Activated CD4-positive, CD25-positive, alpha-beta regulatory T cell treated with anti-CD3 and anti-CD28 coated beads, Interleukin-2, amount 50 U/mL, for 24 hours (primary cell): ENCODE data around the gene PITX1.
A peak's percentile ranks its signal among the peaks of the same experiment; 100 is the strongest.

ENCODE experiments used
- ATAC-seq, 2 donors: fragments of 150-1000 bp; cut with Tn5 transposase; one replicate each; pipeline ENCODE4 v1.10.0; 2021; ENCODE audit warnings: mild to moderate bottlenecking in 1 of 2, moderate library complexity in 1 of 2

The PITX1 gene

DNA sequence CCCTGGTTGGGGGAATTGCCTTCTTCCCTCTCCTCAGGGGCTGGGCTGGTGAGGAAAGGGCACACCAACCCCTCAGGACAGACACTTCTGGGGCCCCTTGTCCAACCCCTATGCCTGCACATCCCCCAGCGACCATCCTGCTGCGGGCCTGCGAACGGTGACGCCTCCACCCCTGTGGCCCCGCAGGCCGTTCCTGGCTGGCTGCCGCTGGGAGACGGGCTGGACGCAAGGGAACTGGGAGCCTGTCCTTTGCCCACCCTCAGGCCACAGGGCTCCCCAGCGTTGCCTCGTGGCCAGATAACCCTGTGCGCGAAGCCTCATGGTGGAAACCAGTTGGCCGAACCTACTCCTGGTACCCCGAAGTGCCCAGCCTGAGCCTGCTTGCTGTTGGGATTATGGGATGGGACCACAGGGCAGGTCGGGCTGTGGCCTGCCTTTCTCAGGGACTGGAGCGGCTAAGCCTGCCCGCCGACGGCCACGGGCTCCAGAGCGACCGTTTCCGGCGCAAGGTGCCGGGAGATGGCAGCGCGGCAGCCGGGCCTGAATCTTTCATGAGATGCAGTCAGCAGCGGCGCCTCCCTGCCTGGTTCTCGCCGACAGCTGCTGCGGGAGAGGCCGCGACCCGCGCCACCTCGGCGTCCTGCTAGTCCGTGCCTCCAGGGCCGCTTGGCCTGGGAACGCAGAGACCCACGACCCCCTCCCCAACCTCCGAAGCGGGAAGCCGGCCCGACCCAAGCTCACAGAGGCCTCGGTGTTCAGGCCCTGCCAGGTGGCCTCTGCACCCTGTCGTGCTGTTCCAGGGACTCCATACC is 6.5 kb upstream of the PITX1 start:
- ATAC-seq, result no peak

DNA sequence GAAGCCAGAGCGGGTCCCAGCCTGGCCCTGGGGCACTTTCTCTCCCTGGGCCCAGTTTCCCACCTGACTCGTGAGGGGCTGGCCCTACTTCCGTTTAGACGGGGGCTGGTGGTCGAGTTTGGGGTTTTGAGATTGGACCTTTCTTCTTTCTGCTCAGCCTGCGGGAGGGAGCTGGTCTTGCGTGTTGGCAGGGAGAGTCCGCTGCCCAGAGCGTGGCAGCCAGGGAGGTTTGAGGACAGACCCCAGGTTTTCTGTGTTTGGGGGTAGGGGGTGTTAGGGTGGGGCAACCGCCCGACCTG is 6.0 kb upstream of the PITX1 start:
- no peak for ATAC-seq

DNA sequence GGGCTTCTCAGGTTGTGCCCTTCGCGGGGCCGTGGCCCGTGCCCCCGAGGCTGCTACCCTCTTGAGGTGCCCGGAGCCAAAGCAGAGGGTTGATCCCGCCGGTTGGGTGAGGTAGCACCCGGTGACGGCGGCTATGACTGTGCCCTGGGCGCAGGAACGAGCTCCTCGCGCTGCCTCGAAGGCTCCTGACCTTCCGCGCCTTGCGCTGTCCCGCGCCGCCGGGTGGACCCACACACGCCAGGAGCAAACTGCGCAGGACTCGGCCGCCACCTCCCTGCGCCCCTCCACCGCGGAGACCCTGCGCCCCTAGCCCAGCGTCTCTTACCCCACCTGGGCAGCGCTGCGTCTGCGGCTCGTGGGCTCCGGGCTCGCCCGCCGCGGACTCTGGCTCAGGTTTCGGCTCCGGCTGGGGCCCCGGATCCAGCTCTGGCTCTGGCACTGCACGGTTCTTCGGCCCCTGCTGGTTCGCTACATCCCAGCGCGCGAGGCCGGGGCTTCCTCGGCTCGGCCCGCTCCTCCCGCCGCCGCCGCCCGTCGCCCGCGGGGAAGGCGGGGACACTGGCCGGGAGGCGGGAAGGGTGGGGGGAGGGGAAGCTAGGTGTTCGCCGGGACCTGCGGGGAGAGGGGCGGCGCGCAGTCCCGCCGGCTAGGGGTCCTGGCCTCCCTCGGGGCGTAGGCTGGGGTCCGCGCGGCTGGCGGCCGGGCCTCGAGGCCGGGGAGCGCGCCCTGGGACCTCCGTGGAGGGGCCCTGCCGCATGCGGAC is 5.4 kb upstream of the PITX1 start:
- ATAC-seq, result peak in 1 of 2 donors; percentile 31

- ATAC-seq, result no peak
Observed at GRCh38 chr5:135038813-135039270, 4.8 kb upstream of the PITX1 start.

- ATAC-seq, result no peak
Observed at GRCh38 chr5:135038205-135038812, 4.3 kb upstream of the PITX1 start.

DNA sequence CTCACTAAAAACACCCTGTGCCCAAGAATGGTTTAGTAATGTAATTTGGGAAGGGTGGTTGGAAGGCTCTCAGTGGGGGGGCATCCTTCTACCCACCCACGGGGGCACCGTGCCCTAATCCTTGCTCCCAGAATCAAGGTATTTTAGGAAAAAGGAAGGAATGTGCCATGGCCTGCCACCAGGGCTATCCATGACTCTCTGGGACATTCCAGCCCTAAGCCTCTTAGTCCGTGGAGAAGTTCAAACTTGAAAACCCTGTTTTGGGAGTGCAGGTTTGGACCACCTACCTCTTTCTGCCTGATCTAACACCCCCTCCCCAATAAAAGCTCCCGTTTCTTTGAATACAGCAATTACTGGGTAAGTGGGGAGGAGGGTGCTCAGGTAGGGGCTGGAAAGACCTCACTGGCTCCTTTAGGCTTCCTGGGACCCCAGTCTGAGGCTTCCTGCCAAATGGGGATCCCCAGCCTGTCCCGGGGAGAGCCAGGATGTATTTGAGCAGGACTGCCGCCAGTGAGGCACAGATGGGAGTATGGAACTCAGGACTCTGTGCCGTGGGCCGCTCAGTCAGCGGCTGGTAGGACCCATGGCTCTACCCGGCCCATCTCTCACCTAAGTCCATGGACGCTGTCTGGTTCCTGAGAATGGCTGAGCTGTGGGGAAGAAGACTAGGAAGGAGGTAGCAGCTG is 3.6 kb upstream of the PITX1 start:
- no peak for ATAC-seq

GRCh38 chr5:135036405-135036804 is 2.4 kb upstream of the PITX1 start:
- ATAC-seq, result no peak

DNA sequence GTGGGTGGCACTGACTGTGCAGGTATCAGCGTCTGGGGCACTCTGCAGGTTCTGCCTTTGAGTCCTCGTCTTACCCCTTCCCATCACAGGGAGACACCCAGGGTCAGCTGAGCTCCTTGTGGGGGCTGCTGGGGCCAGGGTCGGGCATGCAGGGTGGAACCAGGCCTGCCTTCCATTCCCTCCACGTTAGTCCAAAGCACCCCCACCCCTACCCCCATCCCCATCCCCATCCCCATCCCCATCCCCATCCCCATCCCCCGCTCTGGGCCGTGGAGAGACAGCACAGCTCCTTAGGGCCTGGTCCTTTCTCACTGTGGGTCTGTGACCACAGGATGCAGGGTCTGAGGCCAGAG is 1.6 kb upstream of the PITX1 start:
- ATAC-seq, result no peak

DNA sequence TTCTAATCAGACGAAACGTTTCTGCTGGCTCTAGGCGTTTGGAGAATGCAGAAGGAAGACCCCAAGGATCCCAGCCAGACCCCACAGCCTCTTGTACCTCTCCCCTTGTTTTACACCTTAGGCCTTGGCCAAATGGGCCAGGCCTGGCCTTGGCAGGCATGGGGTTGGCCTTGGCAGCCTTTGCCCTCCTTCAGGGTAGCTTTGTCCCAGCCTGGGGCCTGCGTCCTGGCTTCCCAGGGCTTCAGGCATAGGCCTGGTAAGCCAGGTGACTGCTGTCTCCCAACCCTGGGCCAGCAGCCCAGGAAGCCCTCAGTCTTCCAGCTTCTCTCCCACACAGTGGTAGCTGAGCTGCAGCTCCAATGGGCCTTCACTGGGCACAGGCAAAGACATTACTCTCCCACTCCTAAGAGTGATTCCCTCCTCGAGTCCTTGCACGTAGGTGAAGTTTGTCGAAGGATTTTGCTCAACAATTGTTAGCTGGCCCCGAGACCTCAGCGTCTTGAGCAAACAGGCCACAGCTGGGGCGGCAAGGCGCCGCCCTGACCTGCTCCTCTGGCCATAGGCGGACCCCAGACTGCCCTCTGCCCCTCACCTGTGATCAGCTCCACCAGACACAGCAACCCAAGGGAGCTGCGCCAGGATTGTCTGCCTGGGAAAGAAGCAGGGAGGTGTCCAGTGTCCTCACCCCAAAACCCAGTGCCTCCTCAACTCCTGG is 1.1 kb upstream of the PITX1 start:
- no peak for ATAC-seq

- no peak for ATAC-seq
Observed at GRCh38 chr5:135034236-135034962, 371 bp upstream of the PITX1 start.

DNA sequence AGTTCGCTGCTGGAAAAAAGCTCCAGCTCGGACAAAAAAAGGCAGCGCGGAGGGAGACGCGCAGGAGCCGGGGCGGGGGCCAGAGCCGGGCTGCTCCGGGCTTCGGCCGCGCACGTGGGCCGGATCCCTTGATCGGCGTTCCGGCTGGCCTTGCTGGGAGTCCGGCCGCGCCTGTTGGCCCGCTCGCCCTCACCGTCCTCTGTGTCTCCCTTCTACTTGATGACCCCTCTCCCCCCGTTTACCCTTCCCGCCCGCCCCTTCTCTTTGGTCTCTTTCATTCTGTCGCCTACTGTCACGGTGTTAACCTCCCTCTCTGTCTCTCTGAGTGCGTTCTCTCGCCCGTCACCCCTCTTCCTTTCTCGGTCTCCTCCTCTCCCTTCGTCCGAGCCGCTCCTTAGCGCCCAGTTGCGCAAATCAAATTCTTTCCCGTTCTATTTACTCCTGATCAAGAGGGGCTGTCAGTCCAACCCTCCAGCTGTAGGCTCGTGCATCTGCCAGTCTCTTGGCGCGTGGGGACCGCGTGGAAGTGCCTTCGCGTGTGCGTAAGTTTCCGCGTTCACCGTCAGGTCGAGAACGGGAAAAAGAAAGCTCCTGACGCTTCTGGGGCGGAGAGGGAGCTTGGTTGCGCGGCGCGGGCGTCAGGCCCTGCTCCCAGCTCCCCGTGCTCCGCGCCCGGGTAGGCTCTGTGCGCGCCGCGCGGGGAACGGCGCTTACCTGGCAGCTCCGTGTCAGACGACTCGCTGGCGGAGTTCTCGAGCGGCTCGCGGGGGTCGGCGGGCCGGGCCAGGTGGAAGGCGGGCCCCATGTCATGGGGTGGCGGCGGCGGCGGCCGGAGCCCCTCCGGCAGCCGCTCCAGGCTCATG is 798 bp downstream of the PITX1 start:
- no peak for ATAC-seq

- ATAC-seq, result no peak
Observed at GRCh38 chr5:135032695-135032998, 1.4 kb downstream of the PITX1 start.

- no peak for ATAC-seq
Observed at GRCh38 chr5:135031813-135032694, 2.0 kb downstream of the PITX1 start.

DNA sequence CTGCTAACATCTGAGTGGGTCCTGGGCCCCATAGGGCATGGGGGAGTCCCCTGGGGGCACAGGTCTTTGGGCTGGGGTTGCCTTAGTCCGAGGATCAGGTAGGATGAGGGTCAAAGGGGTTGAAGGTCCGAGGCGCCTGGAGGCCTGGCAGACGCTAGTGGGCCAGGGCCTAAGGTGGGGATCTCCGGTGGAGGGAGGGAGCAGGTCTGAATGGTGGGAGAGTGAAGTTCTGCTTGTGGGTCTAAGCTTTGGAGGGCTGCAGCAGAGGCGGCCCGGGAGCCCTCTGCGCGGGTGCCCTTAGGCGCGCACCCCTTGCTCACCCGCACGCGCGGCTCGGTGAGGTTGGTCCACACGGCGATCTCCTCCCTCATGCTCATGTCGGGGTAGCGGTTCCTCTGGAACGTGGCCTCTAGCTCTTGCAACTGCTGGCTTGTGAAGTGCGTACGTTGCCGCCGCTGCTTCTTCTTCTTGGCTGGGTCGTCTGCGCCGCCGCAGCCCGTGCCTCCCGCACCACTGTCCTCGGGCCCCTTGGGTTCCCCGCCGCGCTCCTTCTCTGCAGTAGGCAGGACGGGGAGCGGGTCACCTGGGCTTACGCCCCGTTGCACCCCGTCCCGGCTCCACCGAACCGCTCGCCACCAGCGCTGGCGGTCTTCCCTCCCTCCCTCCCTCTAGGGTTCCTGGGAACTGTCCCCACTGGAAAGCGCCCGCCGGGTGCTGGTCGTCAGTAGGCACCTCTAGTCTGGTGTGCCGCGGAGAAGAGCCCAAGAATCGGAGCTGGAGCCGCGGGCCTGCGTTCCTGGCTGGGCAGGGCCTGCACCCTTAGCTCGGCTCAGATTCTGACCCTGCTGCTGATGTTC is 2.8 kb downstream of the PITX1 start:
- no peak for ATAC-seq

GRCh38 chr5:135030123-135030955 is 3.7 kb downstream of the PITX1 start:
- ATAC-seq, result no peak

DNA sequence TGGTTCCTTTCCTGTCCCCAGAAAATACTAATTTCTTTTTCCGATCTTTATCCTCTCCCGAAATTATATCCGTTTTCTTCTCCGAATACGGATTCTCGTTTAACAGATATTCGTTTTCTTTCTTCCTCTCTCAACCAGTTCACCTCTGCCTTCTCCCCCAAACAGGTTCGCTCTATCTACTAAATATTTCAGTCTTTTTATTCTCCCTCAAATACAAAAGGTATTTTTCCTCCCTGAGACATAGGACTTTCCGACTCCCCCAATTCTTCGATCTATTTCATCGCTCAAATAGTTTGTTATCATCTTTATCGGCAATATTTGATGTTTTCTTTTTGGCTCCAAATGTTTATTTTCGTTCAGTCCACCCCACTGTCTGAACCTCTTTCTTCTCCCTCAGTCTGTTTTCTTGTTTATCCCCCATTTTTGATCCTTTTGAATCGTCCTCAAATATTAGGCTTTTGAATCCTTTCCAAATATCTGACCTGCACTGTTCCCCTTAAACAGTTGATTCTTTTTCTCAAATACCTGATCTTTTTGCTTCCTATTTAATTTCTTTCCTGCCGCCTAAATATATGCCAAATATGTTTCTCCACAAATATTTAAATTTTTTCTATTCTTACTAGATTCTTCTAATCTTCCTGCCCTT is 4.4 kb downstream of the PITX1 start:
- no peak for ATAC-seq

DNA sequence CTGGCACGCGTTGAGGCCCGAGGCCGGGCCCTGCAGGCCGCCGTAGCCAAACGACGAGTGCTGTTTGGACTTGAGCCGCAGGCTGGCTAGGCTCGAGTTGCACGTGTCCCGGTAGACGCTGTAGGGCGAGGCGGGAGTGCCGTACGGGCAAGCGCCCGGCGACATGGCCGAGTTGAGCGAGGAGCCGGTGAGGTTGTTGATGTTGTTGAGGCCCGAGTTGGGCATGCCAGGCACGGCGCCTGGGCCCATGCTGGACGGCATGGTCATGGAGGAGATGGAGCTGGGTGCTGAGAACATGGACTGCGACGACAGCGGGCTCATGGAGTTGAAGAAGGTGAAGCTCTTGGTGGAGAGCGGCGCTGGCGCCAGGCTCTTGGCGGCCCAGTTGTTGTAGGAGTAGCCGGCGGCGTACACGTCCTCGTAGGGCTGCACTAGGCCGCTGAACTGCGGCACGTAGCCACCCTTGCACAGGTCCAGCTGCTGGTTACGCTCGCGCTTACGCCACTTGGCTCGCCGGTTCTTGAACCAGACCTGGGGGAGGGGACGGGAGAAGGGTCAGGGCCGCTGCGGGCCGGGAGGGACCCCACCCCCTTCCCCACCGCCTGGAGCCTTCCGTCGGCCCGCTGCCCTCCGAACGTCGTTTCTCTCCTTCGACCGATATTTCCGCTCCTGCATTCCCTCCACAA is 5.1 kb downstream of the PITX1 start:
- no peak for ATAC-seq
